Activated effector memory CD4-positive, alpha-beta T cell treated with Interleukin-2 at 50 U/mL for 16 hours (primary cell): Measurements from ENCODE around the gene CLEC18C.
"Not testable (repeated sequence)": the region's sequence is repeated elsewhere in the genome, so short reads cannot be mapped to it uniquely, and the experiment has no call there.

ENCODE experiments used
- DNase-seq: peaks from one replicate; pipeline ENCODE4 v3.0.0-alpha.2; 2020

The CLEC18C gene

GRCh38 chr16:70173212-70173837 lies at the start of gene CLEC18C:
Gene CLEC18C (plus strand): TSS chr16:70173787. CDS start chr16:70174279, 492 bp downstream.
- DNase-seq = not testable (repeated sequence)

- DNase-seq = not testable (repeated sequence)
Measured at GRCh38 chr16:70123822-70124221, 49.8 kb upstream of the CLEC18C start.

GRCh38 chr16:70126226-70126625 lies 47.4 kb upstream of the CLEC18C start:
- DNase-seq = not testable (repeated sequence)

DNA sequence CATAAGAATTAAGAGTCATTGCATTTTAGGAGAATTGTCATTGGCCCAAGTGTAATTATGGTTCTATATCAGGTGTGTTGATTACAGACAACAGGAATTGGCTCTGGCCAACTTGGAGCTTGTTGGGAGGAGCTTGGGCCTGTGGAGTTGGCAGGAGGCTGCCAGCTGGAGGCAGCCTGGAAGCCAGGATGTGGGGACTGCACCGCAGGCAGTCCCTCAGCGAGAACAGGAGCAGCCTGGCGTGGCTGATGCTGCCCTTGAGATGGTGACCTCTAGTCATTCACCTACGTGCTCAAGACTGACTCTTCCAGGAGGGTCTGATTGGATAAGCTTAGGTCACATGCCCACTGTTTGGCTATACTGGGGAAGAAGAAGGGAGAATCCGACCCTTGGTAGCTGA lies 45.9 kb upstream of the CLEC18C start:
- DNase-seq = not testable (repeated sequence)

DNA sequence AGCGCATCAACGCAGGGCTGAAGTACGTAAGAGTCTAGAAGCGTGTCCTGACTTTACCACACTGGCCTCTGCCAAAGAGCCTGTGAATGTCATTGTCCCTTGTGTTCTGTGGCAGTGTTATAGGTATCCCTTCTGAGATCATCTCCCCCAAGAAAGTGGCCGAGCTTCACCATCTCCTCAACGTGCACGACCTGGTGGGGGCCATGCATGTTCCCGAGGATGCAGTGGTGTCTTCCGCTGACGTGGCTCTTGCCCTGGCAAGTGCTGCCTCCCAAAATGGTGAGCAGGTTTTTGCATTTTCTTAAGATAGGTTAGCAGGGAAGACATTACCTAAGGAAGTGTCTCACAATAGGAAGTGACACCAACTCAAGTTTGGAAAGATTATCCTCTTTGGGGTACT lies 44.7 kb upstream of the CLEC18C start:
- DNase-seq = not testable (repeated sequence)

- not testable (repeated sequence) for DNase-seq
Measured at GRCh38 chr16:70135796-70136195, 37.8 kb upstream of the CLEC18C start.

GRCh38 chr16:70136595-70136994 lies 37.0 kb upstream of the CLEC18C start:
- not testable (repeated sequence) for DNase-seq

GRCh38 chr16:70142739-70143138 lies 30.8 kb upstream of the CLEC18C start:
- not testable (repeated sequence) for DNase-seq

- not testable (repeated sequence) for DNase-seq
Measured at GRCh38 chr16:70143231-70143895, 30.2 kb upstream of the CLEC18C start.

DNA sequence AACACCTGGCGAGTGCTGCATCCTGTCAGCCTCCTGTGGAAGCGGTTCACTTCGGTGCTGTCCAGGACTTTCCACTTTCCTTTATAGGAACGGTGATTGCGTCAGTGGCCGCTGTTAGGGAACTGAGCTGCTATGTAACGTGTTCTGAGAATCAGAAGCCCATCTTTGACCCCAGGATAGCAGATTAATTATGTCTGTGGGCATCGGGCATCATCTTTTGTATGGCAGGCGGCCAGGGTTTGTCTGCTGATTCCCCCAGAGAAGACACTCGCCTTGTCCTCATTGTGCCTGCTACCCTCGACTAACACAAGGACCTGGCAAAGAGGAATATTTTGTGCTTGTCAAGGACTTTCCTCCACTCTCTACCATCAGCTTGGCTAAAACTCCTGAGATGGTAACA lies 25.7 kb upstream of the CLEC18C start:
- DNase-seq = not testable (repeated sequence)

DNA sequence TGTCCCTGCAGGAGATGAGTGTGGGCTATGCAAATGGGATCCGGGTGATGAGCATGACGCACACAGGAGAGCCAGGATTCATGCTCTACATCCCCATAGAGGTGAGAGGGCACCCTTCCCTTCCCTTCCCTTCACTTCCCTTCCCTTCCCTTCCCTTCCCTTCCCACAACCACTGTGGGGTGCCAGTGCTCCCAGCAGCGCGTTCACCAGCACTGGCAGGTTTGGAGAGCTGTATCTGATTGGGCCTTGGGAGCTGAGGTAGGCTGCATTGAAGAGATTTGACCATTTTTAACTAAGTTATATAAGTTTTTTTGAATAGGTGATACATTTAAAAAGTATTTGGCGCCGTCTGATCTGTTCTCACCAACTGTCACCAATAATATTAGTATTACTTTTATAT lies 25.1 kb upstream of the CLEC18C start:
- not testable (repeated sequence) for DNase-seq

DNA sequence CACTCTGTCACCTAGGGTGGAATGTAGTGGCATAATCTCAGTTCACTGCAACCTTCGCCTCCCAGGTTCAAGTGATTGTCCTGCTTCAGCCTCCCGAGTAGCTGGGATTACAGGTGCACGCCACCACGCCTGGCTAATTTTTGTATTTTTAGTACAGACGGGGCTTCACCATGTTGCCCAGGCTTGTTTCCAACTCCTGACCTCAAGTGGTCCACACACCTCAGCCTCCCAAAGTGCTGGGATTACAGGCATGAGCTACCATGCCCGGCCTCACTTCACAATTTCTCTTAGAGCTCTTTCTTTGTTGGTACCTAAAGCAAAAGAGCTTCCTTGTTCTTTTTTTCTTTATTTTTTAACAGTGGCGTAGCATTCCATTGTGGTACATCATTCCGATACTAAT lies 24.3 kb upstream of the CLEC18C start:
- not testable (repeated sequence) for DNase-seq

- no peak for DNase-seq
Measured at GRCh38 chr16:70151391-70151790, 22.2 kb upstream of the CLEC18C start.

- DNase-seq = no peak
Measured at GRCh38 chr16:70151941-70152509, 21.6 kb upstream of the CLEC18C start.

DNA sequence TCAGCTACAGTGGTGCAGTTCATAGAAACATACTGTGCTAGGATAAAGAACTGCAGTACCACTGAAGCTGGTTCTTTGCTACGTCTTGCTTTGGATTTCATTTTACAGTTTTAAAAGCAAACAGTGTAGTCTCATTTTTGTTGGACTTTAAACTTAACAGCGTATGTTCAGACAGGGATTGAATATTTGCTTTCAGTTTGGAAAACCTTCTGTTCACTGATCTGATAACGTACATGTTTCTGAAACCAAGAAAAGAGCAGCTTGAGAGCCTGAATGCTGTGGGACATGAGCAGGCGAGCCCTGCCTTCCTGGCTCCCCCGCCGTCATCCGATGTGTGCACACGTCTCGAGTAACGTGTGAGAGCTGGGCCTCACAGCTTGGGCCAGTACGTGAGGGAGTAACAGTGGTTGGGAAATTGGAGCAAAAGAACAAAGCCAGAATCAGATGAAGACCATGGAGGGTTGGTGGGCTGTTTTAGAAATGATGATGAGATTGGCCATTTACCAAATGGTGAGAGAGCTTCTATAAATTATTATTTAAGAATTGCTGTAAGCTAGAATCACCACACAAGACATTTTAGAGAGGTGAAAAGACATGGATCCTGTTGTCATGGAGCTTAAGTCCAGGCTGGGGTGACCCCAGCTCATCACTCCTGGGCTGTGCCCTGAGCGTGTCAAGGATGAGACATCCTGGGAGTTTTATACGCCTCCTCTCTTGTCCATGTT lies 20.8 kb upstream of the CLEC18C start:
- no peak for DNase-seq

DNA sequence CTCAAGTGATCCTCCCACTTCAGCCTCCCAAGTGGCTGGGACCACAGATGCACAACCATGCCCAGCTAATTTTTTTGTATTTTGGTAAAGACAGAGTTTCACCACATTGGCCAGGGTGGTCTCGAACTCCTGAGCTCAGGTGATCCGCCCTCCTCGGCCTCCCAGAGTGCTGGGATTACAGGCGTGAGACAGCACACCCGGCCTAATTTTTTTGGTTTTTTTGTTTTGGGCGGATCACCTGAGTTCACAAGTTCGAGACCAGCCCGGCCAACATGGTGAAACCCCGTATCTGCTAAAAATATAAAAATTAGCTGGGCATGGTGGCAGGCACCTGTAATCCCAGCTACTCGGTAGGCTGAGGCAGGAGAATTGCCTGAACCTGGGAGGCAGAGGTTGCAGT lies 18.9 kb upstream of the CLEC18C start:
- not testable (repeated sequence) for DNase-seq

GRCh38 chr16:70156207-70156978 lies 17.2 kb upstream of the CLEC18C start:
- no peak for DNase-seq

GRCh38 chr16:70157105-70157476 lies 16.5 kb upstream of the CLEC18C start:
- no peak for DNase-seq

GRCh38 chr16:70157477-70158260 lies 15.9 kb upstream of the CLEC18C start:
- DNase-seq = no peak

- DNase-seq = no peak
Measured at GRCh38 chr16:70158261-70158939, 15.2 kb upstream of the CLEC18C start.
